A549 (cell line): ENCODE data around the gene BICDL1.

Experiments used
- ESRRA ChIP-seq: fragments of 150-350 bp; IDR thresholded peaks from 2 replicates; pipeline ENCODE4 v1.6.1; 2014; ENCODE audit warnings: mild to moderate bottlenecking, low read length, borderline replicate concordance
- JUNB ChIP-seq: fragments of >200 bp; sonication (Bioruptor Twin); formaldehyde crosslinking; IDR thresholded peaks from 2 replicates; pipeline ENCODE4 v1.6.1; 2016
- POLR2A ChIP-seq: IDR thresholded peaks from 2 replicates; pipeline ENCODE4 v1.6.1; 2012; ENCODE audit warnings: mild to moderate bottlenecking, low read length
- SREBF2 ChIP-seq: fragments of 450-650 bp; IDR thresholded peaks from 2 replicates; pipeline ENCODE4 v1.6.1; 2014; ENCODE audit warnings: mild to moderate bottlenecking, moderate library complexity
- TP53 ChIP-seq: fragments of 250-450 bp; sonication (Bioruptor Pico); IDR thresholded peaks from 2 replicates; pipeline ENCODE4 v1.5.0; 2021; ENCODE audit warnings: mild to moderate bottlenecking, moderate library complexity
- TF ChIP-seq, protein P1 (sequence below): fragments of >200 bp; sonication (Bioruptor Twin); formaldehyde crosslinking; IDR thresholded peaks from 3 replicates; pipeline ENCODE4 v1.5.1; 2016

DNA sequence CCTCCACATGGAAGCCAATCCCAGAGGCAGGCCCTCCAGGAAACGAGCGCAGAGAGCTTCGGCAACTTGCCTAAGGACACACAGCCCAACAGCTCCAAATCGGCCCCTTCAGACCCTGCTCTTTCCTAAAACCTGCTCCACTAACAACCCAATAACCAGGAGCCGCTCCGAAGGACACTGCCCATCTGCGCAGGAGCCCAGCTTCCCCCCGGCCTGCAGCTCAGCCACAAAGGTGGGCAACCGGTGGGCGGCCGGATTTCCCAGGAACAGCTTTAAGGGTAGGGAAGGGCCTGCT is 114.0 kb downstream of the BICDL1 start:
- TF ChIP-seq SREBF2: no peak
- no peak for TF ChIP-seq ESRRA
- TF ChIP-seq, protein P1, sequence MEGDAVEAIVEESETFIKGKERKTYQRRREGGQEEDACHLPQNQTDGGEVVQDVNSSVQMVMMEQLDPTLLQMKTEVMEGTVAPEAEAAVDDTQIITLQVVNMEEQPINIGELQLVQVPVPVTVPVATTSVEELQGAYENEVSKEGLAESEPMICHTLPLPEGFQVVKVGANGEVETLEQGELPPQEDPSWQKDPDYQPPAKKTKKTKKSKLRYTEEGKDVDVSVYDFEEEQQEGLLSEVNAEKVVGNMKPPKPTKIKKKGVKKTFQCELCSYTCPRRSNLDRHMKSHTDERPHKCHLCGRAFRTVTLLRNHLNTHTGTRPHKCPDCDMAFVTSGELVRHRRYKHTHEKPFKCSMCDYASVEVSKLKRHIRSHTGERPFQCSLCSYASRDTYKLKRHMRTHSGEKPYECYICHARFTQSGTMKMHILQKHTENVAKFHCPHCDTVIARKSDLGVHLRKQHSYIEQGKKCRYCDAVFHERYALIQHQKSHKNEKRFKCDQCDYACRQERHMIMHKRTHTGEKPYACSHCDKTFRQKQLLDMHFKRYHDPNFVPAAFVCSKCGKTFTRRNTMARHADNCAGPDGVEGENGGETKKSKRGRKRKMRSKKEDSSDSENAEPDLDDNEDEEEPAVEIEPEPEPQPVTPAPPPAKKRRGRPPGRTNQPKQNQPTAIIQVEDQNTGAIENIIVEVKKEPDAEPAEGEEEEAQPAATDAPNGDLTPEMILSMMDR: no peak
- TF ChIP-seq TP53 (CRISPR knock-in tag): no peak
- no peak for TF ChIP-seq POLR2A
- no peak for TF ChIP-seq JUNB
